Measurements from ENCODE around the gene GPR153.

Gene GPR153

DNA sequence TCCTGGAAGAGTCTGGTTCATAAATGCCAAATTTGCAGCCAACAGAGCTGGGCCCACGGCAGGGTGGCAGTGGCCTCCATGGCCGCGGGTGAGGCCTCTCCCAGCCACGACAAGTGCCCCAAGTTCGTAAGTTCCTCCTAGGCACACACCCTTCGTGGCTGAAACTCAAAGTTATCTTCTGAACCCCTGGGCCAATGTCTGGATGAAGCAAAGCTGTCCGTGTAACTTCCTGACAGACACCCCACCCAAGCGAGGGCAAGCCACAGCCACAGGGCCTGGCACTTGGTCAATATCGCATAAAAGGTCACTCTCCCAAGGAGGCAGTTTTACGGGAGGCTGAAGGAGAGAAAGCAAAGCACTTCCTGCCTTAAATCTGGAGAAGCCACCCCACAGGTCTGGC lies 27.8 kb upstream of the GPR153 start:
- no peak for DNase-seq
- in situ Hi-C loops (cut with HindIII; ENCODE audit: low pct_ligation_motif_present, low pct_unique_long_range_greater_than_20kb, low sequenced_read_pairs) = no loop called here

GRCh38 chr1:6288026-6288425 lies 27.1 kb upstream of the GPR153 start:
- in situ Hi-C loops (cut with HindIII; ENCODE audit: low pct_ligation_motif_present, low pct_unique_long_range_greater_than_20kb, low sequenced_read_pairs) = no loop called here
- DNase-seq = no peak

GRCh38 chr1:6287431-6287886 lies 26.6 kb upstream of the GPR153 start:
- no peak for DNase-seq
- in situ Hi-C loops (cut with HindIII; ENCODE audit: low pct_ligation_motif_present, low pct_unique_long_range_greater_than_20kb, low sequenced_read_pairs) = no loop called here

- DNase-seq = no peak
- in situ Hi-C loops (cut with HindIII; ENCODE audit: low pct_ligation_motif_present, low pct_unique_long_range_greater_than_20kb, low sequenced_read_pairs) = no loop called here
These were observed 26.1 kb upstream of the GPR153 start for GRCh38 chr1:6287029-6287428.

GRCh38 chr1:6286266-6286665 lies 25.4 kb upstream of the GPR153 start:
- in situ Hi-C loops (cut with HindIII; ENCODE audit: low pct_ligation_motif_present, low pct_unique_long_range_greater_than_20kb, low sequenced_read_pairs) = no loop called here
- no peak for DNase-seq

GRCh38 chr1:6285336-6285735 lies 24.4 kb upstream of the GPR153 start:
- in situ Hi-C loops (cut with HindIII; ENCODE audit: low pct_ligation_motif_present, low pct_unique_long_range_greater_than_20kb, low sequenced_read_pairs) = no loop called here
- no peak for DNase-seq

DNA sequence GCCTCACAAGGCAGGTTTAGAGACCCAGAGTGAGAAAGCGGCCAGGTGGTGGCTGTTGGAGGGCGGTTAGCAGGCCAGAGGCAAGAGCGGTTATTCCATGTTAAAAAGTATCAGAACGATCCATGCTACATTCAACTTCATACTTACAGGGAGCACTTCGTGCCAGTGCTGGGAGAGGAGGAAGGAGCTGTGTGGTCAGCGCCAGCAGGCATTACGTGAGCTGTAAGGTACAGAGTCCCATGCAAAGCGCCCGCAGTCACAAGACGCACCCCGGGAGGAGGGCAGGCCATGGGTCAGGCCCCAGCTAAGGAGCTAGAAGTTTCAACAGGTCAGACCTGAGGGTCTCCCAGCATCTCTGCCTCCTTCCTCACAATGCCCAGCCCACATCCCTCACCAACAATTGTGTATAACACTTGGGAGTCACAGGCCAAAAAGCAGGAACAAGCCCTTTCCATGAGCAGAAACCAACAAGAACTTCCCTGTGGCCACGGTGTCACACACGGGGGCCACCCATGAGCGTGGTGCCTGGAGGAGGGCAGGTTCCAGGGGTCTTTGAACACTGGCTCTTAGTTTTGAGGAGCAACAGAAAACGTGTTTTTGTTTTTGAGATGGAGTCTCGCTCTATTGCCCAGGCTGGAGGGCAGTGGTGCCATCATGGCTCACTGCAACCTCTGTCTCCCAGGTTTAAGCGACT lies 21.8 kb upstream of the GPR153 start:
- in situ Hi-C loops (cut with HindIII; ENCODE audit: low pct_ligation_motif_present, low pct_unique_long_range_greater_than_20kb, low sequenced_read_pairs) = no loop called here
- no peak for DNase-seq

DNA sequence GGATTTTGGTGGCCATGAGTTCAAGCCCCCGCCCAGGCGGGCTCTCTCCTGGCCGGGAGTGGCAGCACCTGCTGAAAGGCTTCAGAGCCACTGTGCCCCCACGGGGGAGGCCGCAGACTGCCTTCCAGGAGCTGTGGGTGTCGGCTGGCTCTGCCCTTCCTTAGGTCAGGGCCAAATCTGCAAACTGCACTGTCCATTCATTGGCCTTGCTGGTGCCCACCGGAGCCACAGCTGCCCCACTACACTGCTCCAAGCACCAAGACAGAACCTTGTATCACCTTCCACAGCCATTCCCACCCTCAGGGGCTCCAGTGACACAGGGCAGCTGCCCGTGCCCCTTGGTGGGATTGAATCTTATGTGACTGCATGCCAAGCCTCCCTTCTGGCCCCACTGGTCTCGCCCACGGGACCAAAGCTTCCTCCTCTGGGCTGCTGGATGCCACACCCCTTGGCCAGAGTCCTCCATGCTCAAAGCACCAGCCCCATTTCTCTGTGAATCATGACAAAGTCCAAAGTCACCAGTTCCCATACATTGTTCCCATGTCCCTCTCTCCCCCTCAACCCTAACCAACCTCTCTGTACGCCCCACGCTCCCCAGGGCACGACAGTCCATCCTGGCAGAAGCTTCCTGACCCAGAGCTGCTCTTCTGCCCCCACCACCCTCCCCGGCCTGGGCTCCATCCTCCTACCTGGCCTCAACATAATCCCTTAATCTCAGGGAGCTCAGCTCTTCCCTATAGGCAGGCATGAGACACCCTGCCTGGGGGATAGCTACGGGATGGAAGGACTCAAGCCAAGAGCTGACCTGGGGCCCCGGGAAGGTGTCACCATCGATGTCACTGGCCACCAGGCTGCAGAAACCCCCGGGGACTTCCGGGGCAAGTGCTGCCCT lies 20.9 kb upstream of the GPR153 start:
- DNase-seq = no peak
- in situ Hi-C loops (cut with HindIII; ENCODE audit: low pct_ligation_motif_present, low pct_unique_long_range_greater_than_20kb, low sequenced_read_pairs) = no loop called here

DNA sequence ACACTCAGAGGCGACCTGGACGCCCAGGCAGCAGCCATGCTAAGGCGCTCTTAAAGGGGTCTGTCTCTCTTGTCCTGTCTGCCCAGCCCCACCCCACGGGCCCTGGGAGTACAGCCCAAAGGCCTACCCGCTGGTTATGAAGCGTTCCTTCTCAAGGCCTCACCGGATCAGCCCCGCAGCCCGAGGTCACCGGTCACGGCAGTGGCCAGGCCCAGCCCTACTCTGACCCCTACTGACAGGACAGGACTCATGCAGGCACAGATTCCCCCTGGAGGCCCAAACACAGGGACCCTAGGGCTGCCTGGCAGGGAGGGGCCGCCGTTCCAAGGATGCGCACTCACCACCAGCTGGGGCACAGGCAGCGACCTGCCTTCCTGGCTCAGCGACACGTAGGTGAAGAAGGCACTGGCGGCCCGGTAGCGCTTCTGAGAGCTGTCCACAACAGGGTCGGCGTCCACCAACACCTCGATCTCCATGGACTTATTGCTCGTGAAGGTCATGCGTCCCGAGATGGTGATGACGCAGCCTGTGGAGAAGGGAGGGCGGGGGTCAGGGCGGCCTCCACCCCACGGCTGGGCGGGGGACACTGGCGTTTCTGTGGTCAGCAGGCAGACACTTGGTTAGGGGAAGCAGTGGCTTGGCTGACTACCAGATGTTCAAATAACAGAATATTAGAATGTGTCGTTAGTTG lies 20.0 kb upstream of the GPR153 start:
- peak; percentile 7 for DNase-seq
- in situ Hi-C loops (cut with HindIII; ENCODE audit: low pct_ligation_motif_present, low pct_unique_long_range_greater_than_20kb, low sequenced_read_pairs) = no loop called here

GRCh38 chr1:6279613-6280383 lies 18.9 kb upstream of the GPR153 start:
- in situ Hi-C loops (cut with HindIII; ENCODE audit: low pct_ligation_motif_present, low pct_unique_long_range_greater_than_20kb, low sequenced_read_pairs) = no loop called here
- no peak for DNase-seq

- in situ Hi-C loops (cut with HindIII; ENCODE audit: low pct_ligation_motif_present, low pct_unique_long_range_greater_than_20kb, low sequenced_read_pairs) = no loop called here
- no peak for DNase-seq
These were observed 18.2 kb upstream of the GPR153 start for GRCh38 chr1:6279066-6279465.

DNA sequence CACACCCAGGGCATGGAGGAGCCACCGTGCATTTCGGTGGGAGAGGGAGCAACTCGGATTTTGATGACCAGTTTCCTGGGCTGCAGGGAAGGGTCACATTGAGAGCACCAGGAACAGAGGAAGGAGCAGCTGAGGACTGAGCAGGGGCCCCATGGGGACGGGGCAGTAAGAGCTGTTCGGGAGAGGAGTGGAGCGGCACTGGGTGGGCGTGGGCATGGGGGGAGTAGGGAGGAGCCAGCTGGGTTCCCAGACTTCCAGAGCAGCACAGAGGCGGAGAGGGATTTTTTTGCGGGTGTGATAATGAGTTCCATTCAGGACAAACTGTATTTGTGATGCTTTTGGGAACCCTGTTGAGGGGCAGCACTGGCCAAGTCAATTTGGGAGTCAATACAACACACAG lies 17.4 kb upstream of the GPR153 start:
- in situ Hi-C loops (cut with HindIII; ENCODE audit: low pct_ligation_motif_present, low pct_unique_long_range_greater_than_20kb, low sequenced_read_pairs) = no loop called here
- DNase-seq = no peak

GRCh38 chr1:6276811-6277555 lies 16.1 kb upstream of the GPR153 start:
- no peak for DNase-seq
- in situ Hi-C loops (cut with HindIII; ENCODE audit: low pct_ligation_motif_present, low pct_unique_long_range_greater_than_20kb, low sequenced_read_pairs) = no loop called here

DNA sequence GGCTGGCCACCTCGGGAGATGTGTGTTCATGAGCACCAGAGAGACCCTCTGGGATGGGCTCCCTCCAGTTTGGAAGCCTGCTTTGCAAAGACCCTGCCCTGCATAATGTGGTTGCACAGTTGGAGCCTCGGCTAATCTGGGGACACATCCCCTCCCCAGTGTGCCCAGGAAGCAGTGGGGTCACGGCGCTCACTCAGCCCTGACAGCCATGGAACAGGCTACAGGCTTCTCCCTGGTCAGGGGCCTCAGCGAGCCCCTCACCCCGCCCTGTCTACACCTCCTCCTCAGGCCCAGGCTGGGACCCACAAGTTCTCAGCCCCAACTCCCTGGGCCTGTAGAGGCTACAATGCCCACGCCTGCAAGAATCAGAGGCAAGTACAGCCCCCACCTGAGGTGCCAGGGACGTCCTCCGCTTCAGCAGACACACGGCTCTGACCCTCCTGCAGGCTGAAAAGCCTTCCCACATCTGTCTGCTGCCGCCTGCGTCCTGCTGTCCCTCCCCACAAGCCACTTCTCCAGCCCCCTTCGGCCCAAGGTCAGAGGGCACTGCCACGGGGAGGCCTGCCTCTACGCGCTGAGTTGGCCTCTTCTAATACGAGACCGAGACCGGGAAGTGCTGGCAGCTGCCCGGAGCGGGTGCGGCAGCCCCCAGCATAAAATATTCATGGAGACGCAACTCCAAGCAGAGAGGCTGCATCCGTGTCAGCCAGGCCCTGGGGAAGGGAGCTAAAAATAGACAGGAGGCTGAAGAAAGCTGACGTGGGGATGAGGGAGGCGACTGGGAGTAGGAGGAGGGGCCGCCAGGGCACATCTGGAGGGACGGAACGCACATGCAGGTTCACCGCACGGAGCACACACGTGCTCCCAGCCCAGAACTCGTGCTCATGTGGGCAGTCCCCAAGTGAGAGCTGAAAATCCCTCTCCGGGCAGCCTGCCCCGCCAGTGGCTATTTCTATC lies 15.2 kb upstream of the GPR153 start:
- DNase-seq = no peak
- in situ Hi-C loops (cut with HindIII; ENCODE audit: low pct_ligation_motif_present, low pct_unique_long_range_greater_than_20kb, low sequenced_read_pairs) = no loop called here

GRCh38 chr1:6274622-6275139 lies 13.8 kb upstream of the GPR153 start:
- DNase-seq = no peak
- in situ Hi-C loops (cut with HindIII; ENCODE audit: low pct_ligation_motif_present, low pct_unique_long_range_greater_than_20kb, low sequenced_read_pairs) = no loop called here

GRCh38 chr1:6274102-6274501 lies 13.2 kb upstream of the GPR153 start:
- no peak for DNase-seq
- in situ Hi-C loops (cut with HindIII; ENCODE audit: low pct_ligation_motif_present, low pct_unique_long_range_greater_than_20kb, low sequenced_read_pairs) = no loop called here

DNA sequence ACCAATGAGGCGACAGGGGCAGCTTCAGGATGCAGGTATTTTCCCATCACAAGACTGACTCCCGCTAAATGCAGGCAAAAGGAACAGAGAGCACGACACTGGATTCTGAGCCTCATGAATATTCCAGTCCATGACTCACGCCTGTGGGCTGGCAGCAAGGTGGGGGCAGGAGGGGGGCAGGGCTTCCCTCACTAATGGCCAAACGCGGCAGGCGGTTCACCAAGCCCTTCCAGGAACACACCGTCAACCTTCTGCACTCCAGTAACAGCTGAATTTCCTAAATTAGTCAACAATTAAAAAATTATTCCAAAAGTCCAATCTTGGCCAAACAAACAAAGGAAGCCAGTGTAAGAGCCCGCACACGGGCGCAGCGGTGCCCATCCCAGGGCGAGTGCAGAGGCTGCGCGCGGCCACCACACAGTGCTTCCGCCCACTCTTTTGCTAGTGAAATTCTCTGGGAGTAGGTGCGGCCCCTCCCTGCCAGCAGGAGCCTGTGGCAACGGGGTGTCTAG lies 12.5 kb upstream of the GPR153 start:
- peak; percentile 62 for DNase-seq
- in situ Hi-C loops (cut with HindIII; ENCODE audit: low pct_ligation_motif_present, low pct_unique_long_range_greater_than_20kb, low sequenced_read_pairs) = no loop called here
